ENCODE measurements around the gene MFAP2. TPM values are rescaled to one million over a fixed set of nuclear protein-coding genes. Genes with fewer than 3 reads are reported as not detected.
"Not testable (repeated sequence)": the region's sequence is repeated elsewhere in the genome, so short reads cannot be mapped to it uniquely, and the experiment has no call there.

The MFAP2 gene
- total RNA-seq, 4 donors from 2014 or later = 5.4 to 21.7 (median 10.2) TPM

DNA sequence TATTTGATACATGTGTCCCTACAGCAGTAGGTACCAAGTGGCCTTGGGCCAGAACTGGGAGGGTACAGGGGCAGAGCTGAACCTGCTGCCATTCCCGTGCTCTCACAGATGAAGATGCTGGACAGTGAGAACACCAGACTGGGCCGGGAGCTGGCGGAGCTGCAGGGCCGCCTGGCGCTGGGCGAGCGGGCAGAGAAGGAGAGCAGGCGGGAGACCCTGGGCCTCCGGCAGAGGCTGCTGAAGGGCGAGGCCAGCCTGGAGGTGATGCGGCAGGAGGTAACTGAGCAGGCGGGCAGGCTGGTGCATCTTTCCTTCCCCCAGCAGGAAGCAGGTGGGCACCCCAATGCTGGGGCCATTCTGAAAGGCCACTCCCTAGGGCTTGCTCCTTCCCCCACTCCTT lies 21.9 kb downstream of the MFAP2 start:
- 87% methylated on average over 6 of the region's 12 CpGs for WGBS
- TF ChIP-seq POLR2AphosphoS5 (IDR thresholded peaks at IDR 0.05) (no peak), POLR2A (IDR thresholded peaks at IDR 0.05; ENCODE audit: low read depth) (no peak), EP300 (IDR thresholded peaks at IDR 0.05) (no peak)
- TF ChIP-seq, protein P1, sequence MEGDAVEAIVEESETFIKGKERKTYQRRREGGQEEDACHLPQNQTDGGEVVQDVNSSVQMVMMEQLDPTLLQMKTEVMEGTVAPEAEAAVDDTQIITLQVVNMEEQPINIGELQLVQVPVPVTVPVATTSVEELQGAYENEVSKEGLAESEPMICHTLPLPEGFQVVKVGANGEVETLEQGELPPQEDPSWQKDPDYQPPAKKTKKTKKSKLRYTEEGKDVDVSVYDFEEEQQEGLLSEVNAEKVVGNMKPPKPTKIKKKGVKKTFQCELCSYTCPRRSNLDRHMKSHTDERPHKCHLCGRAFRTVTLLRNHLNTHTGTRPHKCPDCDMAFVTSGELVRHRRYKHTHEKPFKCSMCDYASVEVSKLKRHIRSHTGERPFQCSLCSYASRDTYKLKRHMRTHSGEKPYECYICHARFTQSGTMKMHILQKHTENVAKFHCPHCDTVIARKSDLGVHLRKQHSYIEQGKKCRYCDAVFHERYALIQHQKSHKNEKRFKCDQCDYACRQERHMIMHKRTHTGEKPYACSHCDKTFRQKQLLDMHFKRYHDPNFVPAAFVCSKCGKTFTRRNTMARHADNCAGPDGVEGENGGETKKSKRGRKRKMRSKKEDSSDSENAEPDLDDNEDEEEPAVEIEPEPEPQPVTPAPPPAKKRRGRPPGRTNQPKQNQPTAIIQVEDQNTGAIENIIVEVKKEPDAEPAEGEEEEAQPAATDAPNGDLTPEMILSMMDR (IDR thresholded peaks at IDR 0.05) = no peak

DNA sequence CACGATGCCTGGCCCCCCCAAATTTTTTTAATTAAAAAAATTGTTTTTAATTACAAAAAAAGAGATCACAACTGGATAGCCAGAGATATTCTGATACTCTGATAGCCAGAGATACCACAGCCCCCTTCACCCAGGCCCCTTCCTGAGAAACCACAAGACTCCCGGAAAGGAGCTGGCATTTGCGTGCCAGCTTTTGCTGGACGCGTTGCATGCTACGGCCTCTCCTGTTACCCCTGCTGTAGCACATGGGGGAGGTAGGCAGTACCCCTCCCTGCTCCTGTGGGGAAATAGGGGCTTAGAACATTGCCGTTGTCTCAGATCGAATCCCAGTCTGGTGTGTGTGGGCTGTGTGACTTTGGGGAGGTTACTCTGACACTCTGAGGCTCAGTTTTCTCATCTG lies 22.7 kb downstream of the MFAP2 start:
- 88% methylated on average over 8 of the region's 8 CpGs for WGBS
- Histone ChIP-seq H3K27me3 (no peaks in the 10 kb centered on the region), H3K9me3 (no peaks in the 10 kb centered on the region), H3K36me3 (peaks cover 13 to 50% (median 32%) of the 10 kb centered on the region in 4 donors), H3K27ac (replicated peaks in 1 of 4) (no peak overlapping the region), H3K4me1 (peaks cover 3 to 22% (median 15%) of the 10 kb centered on the region in 4 donors), H3K4me3 (no peak overlapping the region)
- no peak for DNase-seq (ENCODE audit: extremely low spot score)
- intact Hi-C loops (cut with DNase I) = loop anchor here (2.0 kb wide), 1 partner anchor 85 kb away; no protein-coding TSS in a partner anchor
- TF ChIP-seq, protein P1 (IDR thresholded peaks at IDR 0.05) = no peak
- TF ChIP-seq POLR2AphosphoS5 (IDR thresholded peaks at IDR 0.05) = no peak
- TF ChIP-seq POLR2A (IDR thresholded peaks at IDR 0.05; ENCODE audit: low read depth) = no peak
- TF ChIP-seq EP300 (IDR thresholded peaks at IDR 0.05) = no peak

More for the DNA sequence above, 21.9 kb downstream of the MFAP2 start:
- H3K4me1 ChIP-seq = peaks cover 3 to 25% (median 16%) of the 10 kb centered on the region in 4 donors
- H3K27me3 ChIP-seq = no peaks in the 10 kb centered on the region
- no peaks in the 10 kb centered on the region for H3K9me3 ChIP-seq
- no peak overlapping the region for H3K27ac ChIP-seq (replicated peaks in 1 of 4)
- no peak overlapping the region for H3K4me3 ChIP-seq
- no peak for DNase-seq (ENCODE audit: extremely low spot score)
- peaks cover 13 to 47% (median 32%) of the 10 kb centered on the region in 4 donors for H3K36me3 ChIP-seq
- intact Hi-C loops (cut with DNase I) = no loop called here

DNA sequence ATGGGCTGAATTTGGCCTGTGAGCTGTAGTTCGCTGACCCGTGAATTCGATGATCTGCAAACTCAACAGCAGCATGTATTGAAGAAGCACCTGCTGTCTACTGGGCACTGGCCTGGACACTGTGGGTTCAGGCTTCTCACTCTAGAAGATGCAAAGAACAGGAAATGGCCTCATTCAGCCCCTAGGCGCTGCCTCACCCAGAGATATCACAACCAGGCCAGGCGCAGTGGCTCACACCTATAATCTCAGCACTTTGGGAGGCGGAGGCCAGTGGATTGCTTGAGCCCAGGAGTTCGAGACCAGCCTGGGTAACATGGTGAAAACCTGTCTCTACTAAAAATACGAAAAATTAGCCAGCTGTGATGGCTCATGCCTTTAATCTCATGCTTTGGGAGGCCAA lies 23.6 kb downstream of the MFAP2 start:
- no peak for DNase-seq (ENCODE audit: extremely low spot score)
- Histone ChIP-seq H3K4me3 (no peak overlapping the region), H3K4me1 (peaks cover 3 to 22% (median 18%) of the 10 kb centered on the region in 4 donors), H3K27ac (replicated peaks in 1 of 4) (no peak overlapping the region), H3K9me3 (no peaks in the 10 kb centered on the region), H3K27me3 (no peaks in the 10 kb centered on the region), H3K36me3 (peaks cover 13 to 50% (median 32%) of the 10 kb centered on the region in 4 donors)
- 94% methylated on average over 8 of the region's 8 CpGs for WGBS
- TF ChIP-seq POLR2AphosphoS5 (IDR thresholded peaks at IDR 0.05) (no peak), EP300 (IDR thresholded peaks at IDR 0.05) (no peak), POLR2A (IDR thresholded peaks at IDR 0.05; ENCODE audit: low read depth) (no peak)
- TF ChIP-seq, protein P1 (IDR thresholded peaks at IDR 0.05) = no peak
- intact Hi-C loops (cut with DNase I) = loop anchor here (2.0 kb wide), 1 partner anchor 86 kb away; no protein-coding TSS in a partner anchor

DNA sequence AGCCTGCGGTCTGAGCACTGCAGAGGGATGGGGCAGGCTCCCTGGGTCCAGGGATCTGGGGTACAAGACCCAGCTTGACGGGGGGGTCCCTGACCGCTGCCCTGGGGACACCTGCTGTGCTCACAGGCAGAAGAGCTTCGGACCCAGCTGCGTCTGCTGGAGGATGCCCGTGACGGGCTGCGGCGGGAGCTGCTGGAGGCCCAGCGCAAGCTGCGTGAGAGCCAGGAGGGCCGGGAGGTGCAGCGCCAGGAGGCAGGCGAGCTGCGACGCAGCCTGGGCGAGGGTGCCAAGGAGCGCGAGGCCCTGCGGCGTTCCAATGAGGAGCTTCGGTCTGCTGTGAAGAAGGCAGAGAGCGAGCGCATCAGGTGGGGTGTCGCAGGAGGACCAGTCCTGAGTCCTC lies 25.2 kb downstream of the MFAP2 start:
- Histone ChIP-seq H3K36me3 (peaks cover 13 to 59% (median 32%) of the 10 kb centered on the region in 4 donors), H3K27ac (replicated peaks in 1 of 4) (no peak overlapping the region), H3K4me1 (peaks cover 0 to 8% (median 7%) of the 10 kb centered on the region in 4 donors), H3K4me3 (no peak overlapping the region), H3K9me3 (no peaks in the 10 kb centered on the region), H3K27me3 (no peaks in the 10 kb centered on the region)
- intact Hi-C loops (cut with DNase I) = no loop called here
- TF ChIP-seq, protein P1 (IDR thresholded peaks at IDR 0.05) = no peak
- TF ChIP-seq POLR2A (IDR thresholded peaks at IDR 0.05; ENCODE audit: low read depth) = no peak
- TF ChIP-seq POLR2AphosphoS5 (IDR thresholded peaks at IDR 0.05) = no peak
- no peak for TF ChIP-seq EP300 (IDR thresholded peaks at IDR 0.05)
- 94% methylated on average over 18 of the region's 25 CpGs for WGBS
- no peak for DNase-seq (ENCODE audit: extremely low spot score)

DNA sequence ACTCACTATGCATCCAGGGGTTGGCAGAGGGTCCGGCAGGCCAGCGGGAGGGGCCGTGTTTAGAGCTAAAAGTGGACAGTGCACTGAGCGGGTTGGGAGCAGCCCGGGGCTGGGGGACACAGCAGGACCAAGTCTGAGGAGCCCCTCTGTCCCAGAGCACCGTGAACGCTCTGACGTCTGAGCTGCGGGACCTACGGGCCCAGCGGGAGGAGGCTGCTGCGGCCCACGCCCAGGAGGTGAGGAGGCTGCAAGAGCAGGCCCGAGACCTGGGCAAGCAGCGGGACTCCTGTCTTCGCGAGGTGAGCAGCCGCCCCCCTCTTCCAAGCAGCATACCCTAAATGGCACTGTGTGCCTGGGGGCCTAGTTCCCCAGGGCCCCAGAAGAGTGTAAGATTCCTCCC lies 25.8 kb downstream of the MFAP2 start:
- Histone ChIP-seq H3K36me3 (peaks cover 13 to 63% (median 35%) of the 10 kb centered on the region in 4 donors), H3K4me1 (peaks cover 0 to 5% (median 4%) of the 10 kb centered on the region in 4 donors), H3K9me3 (no peaks in the 10 kb centered on the region), H3K27ac (replicated peaks in 1 of 4) (no peak overlapping the region), H3K27me3 (no peaks in the 10 kb centered on the region), H3K4me3 (no peak overlapping the region)
- TF ChIP-seq POLR2A (IDR thresholded peaks at IDR 0.05; ENCODE audit: low read depth) = no peak
- TF ChIP-seq, protein P1 (IDR thresholded peaks at IDR 0.05) = no peak
- no peak for TF ChIP-seq POLR2AphosphoS5 (IDR thresholded peaks at IDR 0.05)
- no peak for TF ChIP-seq EP300 (IDR thresholded peaks at IDR 0.05)
- intact Hi-C loops (cut with DNase I) = no loop called here
- WGBS = 92% methylated on average over 9 of the region's 18 CpGs
- no peak for DNase-seq (ENCODE audit: extremely low spot score)

DNA sequence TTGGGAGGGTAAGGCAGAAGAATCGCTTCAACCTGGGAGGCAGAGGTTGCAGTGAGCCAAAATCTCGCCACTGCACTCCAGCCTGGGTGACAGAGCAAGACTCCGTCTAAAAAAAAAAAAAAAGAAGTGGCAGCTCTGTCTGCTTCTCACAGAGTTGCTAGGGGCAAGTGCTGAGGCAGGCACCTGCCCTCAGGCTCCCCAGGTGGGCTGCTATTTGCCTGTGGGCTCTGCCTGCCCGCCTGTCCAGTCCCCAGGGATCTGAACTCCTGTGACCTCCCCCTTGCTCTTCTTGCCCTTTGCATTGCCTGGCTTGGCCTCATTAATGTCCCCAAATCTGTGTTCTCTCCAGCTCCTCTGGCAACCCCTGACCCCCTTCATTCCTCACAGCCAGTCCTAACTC lies 28.0 kb downstream of the MFAP2 start:
- DNase-seq (ENCODE audit: extremely low spot score); H3K4me1 ChIP-seq; H3K27me3 ChIP-seq; H3K9me3 ChIP-seq; intact Hi-C loops (cut with DNase I); H3K27ac ChIP-seq (replicated peaks in 1 of 4); H3K4me3 ChIP-seq: not testable (repeated sequence)
- WGBS = 90% methylated on average over 4 of the region's 4 CpGs
- H3K36me3 ChIP-seq = peaks cover 13 to 66% (median 44%) of the 10 kb centered on the region in 4 donors

DNA sequence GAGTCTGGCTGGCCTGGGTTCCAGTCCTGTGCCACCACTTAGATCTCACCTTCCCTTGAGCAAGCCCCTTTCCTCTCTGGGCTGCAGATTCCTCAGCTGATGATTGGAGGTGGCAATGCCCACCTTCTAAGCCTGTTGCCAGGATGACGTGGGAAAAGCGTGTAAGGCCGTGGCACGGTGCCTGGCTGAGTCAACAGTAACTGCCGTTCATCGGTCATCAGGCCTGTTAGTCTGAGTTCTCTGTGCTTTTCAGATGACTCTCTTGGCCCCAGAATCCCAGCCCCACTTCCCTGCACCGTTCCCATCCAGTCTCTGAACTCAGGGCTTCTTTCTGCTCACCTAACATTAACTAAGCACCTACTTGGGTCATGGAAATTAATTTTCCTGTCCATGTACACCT lies 31.4 kb downstream of the MFAP2 start:
- H3K9me3 ChIP-seq; intact Hi-C loops (cut with DNase I); H3K27ac ChIP-seq (replicated peaks in 1 of 4); DNase-seq (ENCODE audit: extremely low spot score); H3K4me1 ChIP-seq; H3K4me3 ChIP-seq; H3K27me3 ChIP-seq: not testable (repeated sequence)
- WGBS = 70% methylated on average over 1 of the region's 7 CpGs
- H3K36me3 ChIP-seq = peaks cover 7 to 62% (median 43%) of the 10 kb centered on the region in 4 donors
